Upper lobe of left lung (tissue), 4 donors: ENCODE measurements around the gene TMEM132C.

ENCODE experiments used
- EP300 ChIP-seq, 4 donors: sonication (generic); formaldehyde crosslinking; IDR thresholded peaks; one replicate each; pipeline ENCODE4 v1.5.1; 2017; ENCODE audit warnings: antibody characterized with exemption in 4 of 4, control low read depth in 2 of 4
- POLR2AphosphoS5 ChIP-seq, 2 donors: sonication (generic); formaldehyde crosslinking; IDR thresholded peaks; one replicate each; pipeline ENCODE4 v1.5.1; 2017; ENCODE audit warnings: antibody characterized with exemption in 2 of 2
- TF ChIP-seq, protein P1 (sequence below), 6 experiments: fragments of 450-650 bp in 4 of 6; fragments of 200-600 bp in 2 of 6; sonication (generic) in 2 of 6; IDR thresholded peaks; one replicate each; pipeline ENCODE4 v1.5.1; 2016 to 2019; ENCODE audit warnings: antibody characterized with exemption in 6 of 6

DNA sequence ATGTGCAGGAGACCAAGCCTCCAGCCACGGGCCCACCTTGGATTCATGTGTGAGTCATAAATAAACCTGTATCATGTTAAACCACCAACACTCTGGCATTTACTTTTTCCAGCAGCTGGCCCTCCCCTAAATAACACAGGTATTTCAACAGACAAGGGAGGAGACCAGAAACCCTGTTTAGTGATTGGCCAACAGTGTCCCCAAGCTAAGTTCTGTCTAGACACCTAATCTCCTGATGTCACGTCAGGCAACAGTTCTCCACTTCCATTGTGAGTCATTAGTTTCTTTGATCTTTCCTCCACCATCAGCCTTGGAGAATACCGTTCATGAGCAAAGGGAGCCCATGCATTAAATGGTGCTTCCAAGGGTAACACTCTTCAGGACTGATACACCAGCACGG, 196.9 kb downstream of the TMEM132C start:
- TF ChIP-seq, protein P1, sequence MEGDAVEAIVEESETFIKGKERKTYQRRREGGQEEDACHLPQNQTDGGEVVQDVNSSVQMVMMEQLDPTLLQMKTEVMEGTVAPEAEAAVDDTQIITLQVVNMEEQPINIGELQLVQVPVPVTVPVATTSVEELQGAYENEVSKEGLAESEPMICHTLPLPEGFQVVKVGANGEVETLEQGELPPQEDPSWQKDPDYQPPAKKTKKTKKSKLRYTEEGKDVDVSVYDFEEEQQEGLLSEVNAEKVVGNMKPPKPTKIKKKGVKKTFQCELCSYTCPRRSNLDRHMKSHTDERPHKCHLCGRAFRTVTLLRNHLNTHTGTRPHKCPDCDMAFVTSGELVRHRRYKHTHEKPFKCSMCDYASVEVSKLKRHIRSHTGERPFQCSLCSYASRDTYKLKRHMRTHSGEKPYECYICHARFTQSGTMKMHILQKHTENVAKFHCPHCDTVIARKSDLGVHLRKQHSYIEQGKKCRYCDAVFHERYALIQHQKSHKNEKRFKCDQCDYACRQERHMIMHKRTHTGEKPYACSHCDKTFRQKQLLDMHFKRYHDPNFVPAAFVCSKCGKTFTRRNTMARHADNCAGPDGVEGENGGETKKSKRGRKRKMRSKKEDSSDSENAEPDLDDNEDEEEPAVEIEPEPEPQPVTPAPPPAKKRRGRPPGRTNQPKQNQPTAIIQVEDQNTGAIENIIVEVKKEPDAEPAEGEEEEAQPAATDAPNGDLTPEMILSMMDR (IDR thresholded peaks at IDR 0.05): no peak
- TF ChIP-seq EP300 (IDR thresholded peaks at IDR 0.05) (no peak), POLR2AphosphoS5 (IDR thresholded peaks at IDR 0.05) (no peak)
